H1 (cell line): ENCODE results near the gene FXYD7. TPM values are rescaled to one million over a fixed set of nuclear protein-coding genes. Genes with fewer than 3 reads are reported as not detected.

Experiments
- CTCF ChIA-PET: fragments of 300-600 bp; sonication (Branson Sonifier 250); formaldehyde crosslinking; loops from one replicate; lab custom pipeline; 2021; ENCODE audit not compliant: partially characterized antibody; lab: Charles Lee
- POLR2A ChIA-PET: fragments of 300-600 bp; sonication (Branson Sonifier 250); formaldehyde crosslinking; loops from one replicate; lab custom pipeline; 2021; ENCODE audit warnings: inconsistent platforms; ENCODE audit not compliant: partially characterized antibody; lab: Charles Lee
- DNase-seq, 2 experiments: peaks; one replicate each; pipeline versions ENCODE4 v3.0.0 to v3.0.0-alpha.2; 2010 to 2022; ENCODE audit warnings: low spot score in 2 of 2, low read depth in 1 of 2, mixed read lengths in 1 of 2
- FAIRE-seq: peaks from 2 replicates; lab custom pipeline; 2011; peaks lifted over from hg19 to GRCh38; lab: Jason Lieb, UNC
- H2AFZ ChIP-seq: 2 replicates; pipeline ENCODE4 v1.8.1; 2012; ENCODE audit warnings: low read length, inconsistent platforms
- H2AK5ac ChIP-seq: 2 replicates; pipeline ENCODE4 v1.6.1; 2013; ENCODE audit warnings: low read depth, low read length
- H2BK120ac ChIP-seq: replicated peaks from 2 replicates; pipeline ENCODE3; 2013; ENCODE audit warnings: low read depth, low read length, inconsistent platforms
- H2BK12ac ChIP-seq: 2 replicates; pipeline ENCODE4 v1.6.1; 2013; ENCODE audit warnings: low read depth, low read length
- H2BK15ac ChIP-seq: 2 replicates; pipeline ENCODE4 v1.6.1; 2013; ENCODE audit warnings: low read length
- H2BK20ac ChIP-seq: 2 replicates; pipeline ENCODE4 v1.6.1; 2013; ENCODE audit warnings: low read length
- H2BK5ac ChIP-seq: 2 replicates; pipeline ENCODE4 v1.6.1; 2013; ENCODE audit warnings: low read depth, low read length
- H3K14ac ChIP-seq: 2 replicates; pipeline ENCODE4 v1.6.1; 2013; ENCODE audit warnings: inconsistent platforms; ENCODE audit not compliant: insufficient read length
- H3K18ac ChIP-seq: 2 replicates; pipeline ENCODE4 v1.6.1; 2013; ENCODE audit warnings: low read length; ENCODE audit errors: extremely low read depth
- H3K23ac ChIP-seq: 2 replicates; pipeline ENCODE4 v1.6.1; 2013; ENCODE audit warnings: inconsistent platforms; ENCODE audit not compliant: insufficient read length
- H3K23me2 ChIP-seq: 2 replicates; pipeline ENCODE4 v1.6.1; 2013; ENCODE audit warnings: low read depth, low read length
- H3K27ac ChIP-seq: 2 replicates; pipeline ENCODE4 v1.6.1; 2011; ENCODE audit warnings: low read depth, low read length, inconsistent platforms
- H3K27me3 ChIP-seq, 4 experiments: replicated peaks in 1 of 4; 1 replicate in 1 of 4; 2 replicates in 3 of 4; pipeline versions ENCODE4 v1.6.1 to v1.8.1; 2011 to 2013; ENCODE audit warnings: low read length in 3 of 4, mild to moderate bottlenecking in 3 of 4, inconsistent platforms in 2 of 4, mixed read lengths in 2 of 4, moderate library complexity in 1 of 4; ENCODE audit not compliant: control insufficient read depth in 3 of 4, insufficient read depth in 3 of 4; ENCODE audit errors: extremely low read depth in 1 of 4
- H3K36me3 ChIP-seq, 4 experiments: 2 replicates each; pipeline versions ENCODE4 v1.6.1 to v1.8.1; 2011 to 2013; ENCODE audit warnings: mild to moderate bottlenecking in 4 of 4, low read length in 3 of 4, moderate library complexity in 2 of 4, control low read depth in 1 of 4, inconsistent platforms in 1 of 4; ENCODE audit not compliant: insufficient read depth in 4 of 4, control insufficient read depth in 2 of 4
- H3K4ac ChIP-seq: replicated peaks from 2 replicates; pipeline ENCODE3; 2013; ENCODE audit warnings: low read length, low read depth, mixed read lengths, inconsistent platforms; ENCODE audit not compliant: insufficient read length
- H3K4me1 ChIP-seq, 4 experiments: replicated peaks in 1 of 4; 1 replicate in 1 of 4; 2 replicates in 3 of 4; pipeline versions ENCODE4 v1.6.1 to v1.8.1; 2011 to 2013; ENCODE audit warnings: low read length in 3 of 4, inconsistent platforms in 2 of 4, mixed read lengths in 1 of 4; ENCODE audit not compliant: insufficient read depth in 4 of 4, control insufficient read depth in 3 of 4
- H3K4me2 ChIP-seq, 2 experiments: 2 replicates each; pipeline versions ENCODE4 v1.6.1 to v1.8.1; 2011 to 2013; ENCODE audit warnings: low read depth in 2 of 2, low read length in 2 of 2, control low read depth in 1 of 2, inconsistent platforms in 1 of 2, mild to moderate bottlenecking in 1 of 2; ENCODE audit not compliant: insufficient read depth in 1 of 2
- H3K4me3 ChIP-seq, 4 experiments: fragments of 200-600, 300-600 bp in 1 of 4; sonication (generic), shearing (Covaris generic), sonication (Bioruptor Twin) in 1 of 4; 2 replicates each; pipeline versions ENCODE4 v1.5.1 to v1.8.1; 2011 to 2016; ENCODE audit warnings: low read length in 4 of 4, low read depth in 3 of 4, control low read depth in 2 of 4, inconsistent platforms in 2 of 4, mild to moderate bottlenecking in 2 of 4, mixed read lengths in 1 of 4, moderate library complexity in 1 of 4; ENCODE audit not compliant: insufficient read depth in 2 of 4; ENCODE audit errors: extremely low read depth in 1 of 4
- H3K56ac ChIP-seq: replicated peaks from 2 replicates; pipeline ENCODE3; 2013; ENCODE audit warnings: low read depth, mild to moderate bottlenecking, mixed read lengths, low read length, inconsistent platforms; ENCODE audit not compliant: insufficient read length
- H3K79me1 ChIP-seq: 2 replicates; pipeline ENCODE4 v1.6.1; 2013; ENCODE audit warnings: low read depth, low read length, control low read depth
- H3K79me2 ChIP-seq, 2 experiments: 2 replicates each; pipeline versions ENCODE4 v1.6.1 to v1.8.1; 2012 to 2013; ENCODE audit warnings: low read length in 2 of 2, mild to moderate bottlenecking in 2 of 2, inconsistent platforms in 1 of 2; ENCODE audit not compliant: insufficient read depth in 2 of 2, control insufficient read depth in 1 of 2
- H3K9ac ChIP-seq, 4 experiments: replicated peaks in 1 of 4; 1 replicate in 1 of 4; 2 replicates in 3 of 4; pipeline versions ENCODE4 v1.6.1 to v1.8.1; 2011 to 2013; ENCODE audit warnings: low read depth in 3 of 4, low read length in 3 of 4, control low read depth in 2 of 4, mild to moderate bottlenecking in 2 of 4, moderate library complexity in 2 of 4, inconsistent platforms in 1 of 4; ENCODE audit errors: extremely low read depth in 1 of 4
- H3K9me3 ChIP-seq, 2 experiments: 2 replicates each; pipeline versions ENCODE4 v1.6.1 to v1.8.1; 2012 to 2013; ENCODE audit warnings: mild to moderate bottlenecking in 2 of 2, moderate library complexity in 2 of 2, control low read depth in 1 of 2, inconsistent platforms in 1 of 2, low read depth in 1 of 2, low read length in 1 of 2, mixed read lengths in 1 of 2; ENCODE audit not compliant: insufficient read depth in 2 of 2
- H4K20me1 ChIP-seq, 2 experiments: replicated peaks in 1 of 2; 2 replicates each; pipeline versions ENCODE3 to v1.8.1; 2011 to 2013; ENCODE audit warnings: inconsistent platforms in 2 of 2, low read length in 2 of 2, mild to moderate bottlenecking in 1 of 2; ENCODE audit not compliant: insufficient read depth in 2 of 2, control insufficient read depth in 1 of 2
- H4K5ac ChIP-seq: 2 replicates; pipeline ENCODE4 v1.6.1; 2013; ENCODE audit warnings: low read length, low read depth, mixed read lengths, inconsistent platforms; ENCODE audit not compliant: insufficient read length
- H4K8ac ChIP-seq: 2 replicates; pipeline ENCODE4 v1.8.0; 2013; ENCODE audit warnings: mild to moderate bottlenecking, moderate library complexity, low read length, inconsistent platforms; ENCODE audit not compliant: insufficient read depth; ENCODE audit errors: extremely low read depth
- H4K91ac ChIP-seq: replicated peaks from 2 replicates; pipeline ENCODE3; 2013; ENCODE audit warnings: low read length, mixed read lengths, inconsistent platforms; ENCODE audit not compliant: insufficient read length
- GTF2F1 ChIP-seq: IDR thresholded peaks from 2 replicates; pipeline ENCODE4 v1.6.1; 2012; ENCODE audit warnings: low read depth, low read length, improper control_type of control experiment, borderline replicate concordance
- TBP ChIP-seq: IDR thresholded peaks from 2 replicates; pipeline ENCODE4 v1.6.1; 2011; ENCODE audit warnings: low read depth, low read length, improper control_type of control experiment
- whole genome bisulfite sequencing, 2 experiments: shearing (Covaris generic) in 1 of 2; methylation state at CpG; one replicate each; pipeline versions ENCODE4 v1.1.6 to v1.1.7; 2013 to 2015; ENCODE audit warnings: low lambda C conversion rate in 2 of 2, mixed read lengths in 2 of 2, inconsistent platforms in 1 of 2, low coverage in 1 of 2, missing lambda C conversion rate in 1 of 2; ENCODE audit not compliant: insufficient replicate concordance in 2 of 2, insufficient coverage in 1 of 2, insufficient read length in 1 of 2; ENCODE audit errors: extremely low coverage in 1 of 2, missing lambda C conversion rate in 1 of 2; 5-methylcytosine and 5-hydroxymethylcytosine counted together
- polyA plus RNA-seq, 7 experiments: library from polyadenylated mRNA; depleted of rRNA in 3 of 7; stranded (reverse) in 5 of 7; unstranded in 2 of 7; fragments of >200 nt in 5 of 7; fragments of 200-250 nt in 2 of 7; gene quantifications; 1 replicate in 5 of 7; 2 replicates in 1 of 7; 4 replicates in 1 of 7; pipeline versions ENCODE4 v1.2.1 to v1.2.3, GENCODE V29; 2011 to 2013; ENCODE audit warnings: missing spikeins in 2 of 7, mixed read lengths in 2 of 7
- total RNA-seq: library from RNA; stranded (reverse); fragmentation: NEBNext Ultra II Directional; extraction: Animal tissue kit (Norgen Biotek cat#: 25700); gene quantifications from 2 replicates; pipeline ENCODE4 v1.2.1, GENCODE V29; 2021

Gene FXYD7
- total and polyA plus RNA-seq, 2 of the 8 experiments (the other 6 are each of a cell fraction or from before 2014, with no cell fraction given): 12.1 to 14.3 TPM

DNA sequence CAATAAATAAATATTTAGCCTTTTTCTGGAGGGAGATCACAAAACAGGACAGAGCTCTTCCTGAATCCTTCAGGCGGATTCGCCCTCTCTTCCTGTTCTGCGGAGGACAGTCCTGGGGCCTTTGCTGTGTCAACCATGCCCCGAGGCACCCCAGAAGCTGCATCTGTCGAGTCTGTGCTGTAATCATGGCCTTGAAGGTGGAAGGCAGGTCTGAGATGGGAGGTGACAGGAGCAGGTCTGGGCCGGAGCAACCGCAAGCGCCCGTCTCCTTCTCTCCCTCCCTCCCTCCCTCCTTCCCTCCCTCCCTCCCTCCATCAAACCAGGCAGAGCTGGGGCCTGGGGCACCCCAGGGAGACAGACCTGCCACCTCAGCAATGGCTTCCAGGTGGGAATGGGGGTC is 32.1 kb upstream of the FXYD7 start:
- H2BK120ac ChIP-seq: no peak overlapping the region
- TF ChIP-seq GTF2F1 (no peak), TBP (no peak)
- H3K4me2 ChIP-seq: no peak overlapping the region
- no peak for FAIRE-seq
- no peak overlapping the region for H2BK20ac ChIP-seq
- H3K4me1 ChIP-seq: peaks cover 0 to 13% (median 9%) of the 10 kb centered on the region in 4 experiments; a peak in 6 of 7 replicates
- no peaks in the 10 kb centered on the region for H3K23me2 ChIP-seq
- no peak overlapping the region for H3K27ac ChIP-seq
- H3K27me3 ChIP-seq: peaks cover 0 to under 1% (median 0%) of the 10 kb centered on the region in 4 experiments; a peak in 1 of 7 replicates
- H3K4ac ChIP-seq: no peak overlapping the region
- H4K5ac ChIP-seq: peak overlapping the region; percentile 22
- H3K23ac ChIP-seq: no peak overlapping the region
- no peak overlapping the region for H3K4me3 ChIP-seq
- 82% methylated on average over 5 of the region's 9 CpGs; no CpG with 5 or more reads in 1 of the 2 experiments for WGBS, 2 experiments
- ChIA-PET CTCF (interaction anchor here (0.5 to 3.4 kb wide), 12 partner anchors 12 to 1073 kb away, joined by 3 to 21 read pairs (median 3); partner anchors contain the start of gene LGI4), POLR2A (interaction anchor here (0.8 to 1.8 kb wide), 5 partner anchors 11 to 64 kb away, joined by 3 to 8 read pairs (median 3); partner anchors contain the start of gene LGI4)
- H4K91ac ChIP-seq: no peak overlapping the region
- H4K20me1 ChIP-seq: no peaks in the 10 kb centered on the region
- H4K8ac ChIP-seq: no peak overlapping the region
- no peak overlapping the region for H3K14ac ChIP-seq
- H3K9me3 ChIP-seq: no peaks in the 10 kb centered on the region
- no peak overlapping the region for H3K9ac ChIP-seq
- H2BK12ac ChIP-seq: no peak overlapping the region
- no peak overlapping the region for H2BK5ac ChIP-seq
- H3K79me2 ChIP-seq: no peaks in the 10 kb centered on the region
- no peak overlapping the region for H2AFZ ChIP-seq
- peak overlapping the region; percentile 68; the same call in 1 of the 2 replicates for H3K18ac ChIP-seq
- no peak for DNase-seq
- H3K36me3 ChIP-seq: no peaks in the 10 kb centered on the region
- no peak overlapping the region for H2BK15ac ChIP-seq
- H3K79me1 ChIP-seq: no peaks in the 10 kb centered on the region
- no peak overlapping the region for H3K56ac ChIP-seq
- no peak overlapping the region for H2AK5ac ChIP-seq
